H9 (cell line): ENCODE results near the gene DNAJC17. TPM values are rescaled to one million over a fixed set of nuclear protein-coding genes. Genes with fewer than 3 reads are reported as not detected.

Experiments used
- DNase-seq: peaks from one replicate; pipeline ENCODE4 v3.0.0-alpha.2; 2017
- H2AFZ ChIP-seq: one replicate; pipeline ENCODE4 v1.6.1; 2013; ENCODE audit warnings: mild to moderate bottlenecking, low read length, control low read depth, moderate library complexity
- H2AK5ac ChIP-seq: 2 replicates; pipeline ENCODE4 v1.6.1; 2013; ENCODE audit warnings: low read length, control low read depth, mixed read lengths; ENCODE audit not compliant: insufficient read length
- H2BK120ac ChIP-seq: one replicate; pipeline ENCODE4 v1.6.1; 2013; ENCODE audit warnings: low read depth, mild to moderate bottlenecking, low read length, control low read depth, inconsistent platforms; ENCODE audit not compliant: poor library complexity, severe bottlenecking
- H2BK12ac ChIP-seq: 2 replicates; pipeline ENCODE4 v1.6.1; 2013; ENCODE audit warnings: low read length, control low read depth, mixed read lengths, low read depth; ENCODE audit not compliant: insufficient read length
- H2BK15ac ChIP-seq: 2 replicates; pipeline ENCODE4 v1.6.1; 2013; ENCODE audit warnings: low read depth, low read length, control low read depth
- H2BK20ac ChIP-seq: one replicate; pipeline ENCODE4 v1.6.1; 2013; ENCODE audit warnings: low read depth, mild to moderate bottlenecking, low read length, control low read depth, inconsistent platforms; ENCODE audit not compliant: poor library complexity, severe bottlenecking
- H2BK5ac ChIP-seq: 2 replicates; pipeline ENCODE4 v1.6.1; 2013; ENCODE audit warnings: low read length, control low read depth, mixed read lengths; ENCODE audit not compliant: insufficient read length
- H3K14ac ChIP-seq: 2 replicates; pipeline ENCODE4 v1.6.1; 2013; ENCODE audit warnings: low read length, control low read depth; ENCODE audit not compliant: insufficient read depth
- H3K18ac ChIP-seq: 2 replicates; pipeline ENCODE4 v1.6.1; 2013; ENCODE audit warnings: low read depth, mild to moderate bottlenecking, mixed read lengths, low read length, control low read depth; ENCODE audit not compliant: insufficient read length
- H3K23ac ChIP-seq: 2 replicates; pipeline ENCODE4 v1.6.1; 2013; ENCODE audit warnings: low read length, control low read depth, mixed read lengths, low read depth; ENCODE audit not compliant: insufficient read length
- H3K23me2 ChIP-seq: 2 replicates; pipeline ENCODE4 v1.6.1; 2013; ENCODE audit warnings: low read depth, mild to moderate bottlenecking, mixed read lengths, low read length, control low read depth; ENCODE audit not compliant: insufficient read length, poor library complexity, severe bottlenecking
- H3K27ac ChIP-seq: 2 replicates; pipeline ENCODE4 v1.5.1; 2013; ENCODE audit warnings: low read length, control low read depth, mixed read lengths, low read depth; ENCODE audit not compliant: insufficient read length
- H3K27me3 ChIP-seq: 2 replicates; pipeline ENCODE4 v1.6.1; 2013; ENCODE audit warnings: low read length, control low read depth, inconsistent platforms; ENCODE audit not compliant: insufficient read depth
- H3K4ac ChIP-seq: 2 replicates; pipeline ENCODE4 v1.6.1; 2013; ENCODE audit warnings: low read depth, mild to moderate bottlenecking, control low read depth, inconsistent platforms, low read length, moderate library complexity
- H3K4me1 ChIP-seq: 2 replicates; pipeline ENCODE4 v1.6.1; 2013; ENCODE audit warnings: low read length, control low read depth, inconsistent platforms; ENCODE audit not compliant: insufficient read depth
- H3K4me2 ChIP-seq: 2 replicates; pipeline ENCODE4 v1.6.1; 2013; ENCODE audit warnings: low read length, control low read depth, mixed read lengths; ENCODE audit not compliant: insufficient read length, insufficient read depth
- H3K56ac ChIP-seq: 2 replicates; pipeline ENCODE4 v1.6.1; 2013; ENCODE audit warnings: low read depth, mild to moderate bottlenecking, mixed read lengths, low read length, control low read depth; ENCODE audit not compliant: insufficient read length
- H3K79me1 ChIP-seq: 2 replicates; pipeline ENCODE4 v1.6.1; 2013; ENCODE audit warnings: low read depth, mild to moderate bottlenecking, moderate library complexity, low read length, control low read depth, inconsistent platforms; ENCODE audit not compliant: insufficient read depth, poor library complexity, severe bottlenecking
- H3K79me2 ChIP-seq: 2 replicates; pipeline ENCODE4 v1.6.1; 2013; ENCODE audit warnings: low read length, control low read depth, inconsistent platforms; ENCODE audit not compliant: insufficient read depth
- H3K9ac ChIP-seq: 2 replicates; pipeline ENCODE4 v1.6.1; 2013; ENCODE audit warnings: low read length, control low read depth, mixed read lengths; ENCODE audit not compliant: insufficient read length; ENCODE audit errors: extremely low read depth
- H3K9me3 ChIP-seq: one replicate; pipeline ENCODE4 v1.6.1; 2013; ENCODE audit warnings: low read depth, low read length, inconsistent platforms; ENCODE audit not compliant: control insufficient read depth
- H3T11ph ChIP-seq: one replicate; pipeline ENCODE4 v1.6.1; 2013; ENCODE audit warnings: mild to moderate bottlenecking, low read length, control low read depth, inconsistent platforms
- H4K20me1 ChIP-seq: one replicate; pipeline ENCODE4 v1.6.1; 2013; ENCODE audit not compliant: control insufficient read depth, insufficient read length, insufficient read depth
- H4K5ac ChIP-seq: 2 replicates; pipeline ENCODE4 v1.6.1; 2013; ENCODE audit warnings: low read depth, mild to moderate bottlenecking, mixed read lengths, low read length, control low read depth; ENCODE audit not compliant: insufficient read length
- H4K8ac ChIP-seq: replicated peaks from 2 replicates; pipeline ENCODE4 v1.6.1; 2013; ENCODE audit warnings: low read length, control low read depth, mixed read lengths, low read depth; ENCODE audit not compliant: insufficient read length
- H4K91ac ChIP-seq: 2 replicates; pipeline ENCODE4 v1.6.1; 2013; ENCODE audit warnings: low read depth, mild to moderate bottlenecking, moderate library complexity, mixed read lengths, low read length, control low read depth; ENCODE audit not compliant: insufficient read length
- H3K27ac Mint-ChIP-seq, 3 experiments: 2 replicates in 2 of 3; 3 replicates in 1 of 3; pipeline ENCODE4 v1.8.0; 2020 to 2021; ENCODE audit warnings: mixed read lengths in 3 of 3, mild to moderate bottlenecking in 1 of 3, moderate library complexity in 1 of 3
- H3K27me3 Mint-ChIP-seq: 2 replicates; pipeline ENCODE4 v1.8.0; 2021; ENCODE audit warnings: low read depth, mild to moderate bottlenecking, moderate library complexity, mixed read lengths
- H3K36me3 Mint-ChIP-seq, 3 experiments: 2 replicates in 2 of 3; 3 replicates in 1 of 3; pipeline ENCODE4 v1.8.0; 2020 to 2021; ENCODE audit warnings: low read depth in 3 of 3, mixed read lengths in 3 of 3; ENCODE audit not compliant: insufficient read depth in 1 of 3
- H3K4me1 Mint-ChIP-seq, 2 experiments: 2 replicates each; pipeline ENCODE4 v1.8.0; 2020; ENCODE audit warnings: mixed read lengths in 2 of 2
- H3K4me3 Mint-ChIP-seq, 2 experiments: 2 replicates in 1 of 2; 3 replicates in 1 of 2; pipeline ENCODE4 v1.8.0; 2020 to 2021; ENCODE audit warnings: mild to moderate bottlenecking in 2 of 2, mixed read lengths in 2 of 2, moderate library complexity in 1 of 2
- H3K9me3 Mint-ChIP-seq, 2 experiments: 2 replicates in 1 of 2; 3 replicates in 1 of 2; pipeline ENCODE4 v1.8.0; 2020; ENCODE audit warnings: mild to moderate bottlenecking in 2 of 2, mixed read lengths in 2 of 2, moderate library complexity in 1 of 2
- CTCF ChIP-seq: fragments of 200-600 bp; sonication (generic); conservative IDR thresholded peaks from 3 replicates; pipeline ENCODE4 v1.8.0; 2021; ENCODE audit warnings: antibody characterized with exemption, mild to moderate bottlenecking
- WGBS: extraction: QIAGEN DNeasy Blood & Tissue Kit; methylation state at CpG from one replicate; pipeline ENCODE4 v1.1.7; 2013; ENCODE audit warnings: missing lambda C conversion rate, low lambda C conversion rate, mixed read lengths; ENCODE audit not compliant: insufficient read length; ENCODE audit errors: extremely low coverage; 5-methylcytosine and 5-hydroxymethylcytosine counted together
- total RNA-seq: library from RNA; stranded (reverse); gene quantifications from 2 replicates; pipeline ENCODE4 v1.2.1, GENCODE V29; 2021

Gene DNAJC17
- total RNA-seq, 1 experiment from 2014 or later, result 38.3 TPM

GRCh38 chr15:40808861-40809450, 1.7 kb upstream of the DNAJC17 start:
- H3K36me3 Mint-ChIP-seq, result peaks cover 0 to 14% (median 0%) of the 10 kb centered on the region in 3 experiments; a peak in 3 of 7 replicates
- Histone ChIP-seq H3K4me1 (peaks cover 3% of the 10 kb centered on the region), H4K91ac (no peak overlapping the region), H3K4me2 (no peak overlapping the region), H4K8ac (no peak overlapping the region), H3K18ac (no peak overlapping the region), H3K23me2 (peaks cover 4% of the 10 kb centered on the region), H4K20me1 (no peaks in the 10 kb centered on the region), H2BK5ac (no peak overlapping the region), H3K79me1 (no peaks in the 10 kb centered on the region), H2AFZ (no peak overlapping the region), H4K5ac (no peak overlapping the region), H3T11ph (no peak overlapping the region), H2BK15ac (no peak overlapping the region), H3K79me2 (no peaks in the 10 kb centered on the region), H2AK5ac (no peak overlapping the region), H3K9ac (no peak overlapping the region), H2BK20ac (no peak overlapping the region), H2BK120ac (no peak overlapping the region), H3K9me3 (no peaks in the 10 kb centered on the region), H3K4ac (no peak overlapping the region), H3K27ac (no peak overlapping the region), H3K56ac (no peak overlapping the region), H2BK12ac (no peak overlapping the region), H3K23ac (no peak overlapping the region), H3K14ac (no peak overlapping the region), H3K27me3 (no peaks in the 10 kb centered on the region)
- WGBS, result no CpG with 5 or more reads among the region's 8 CpGs
- H3K4me1 Mint-ChIP-seq, result peaks cover 16 to 17% of the 10 kb centered on the region in 2 experiments
- peak overlapping the region in 1 of 3 experiments; percentile 58; a peak in 2 of 7 replicates for H3K27ac Mint-ChIP-seq
- 0 out of 5 replicates have a peak overlapping the region, but pooled peaks of 1 of the 2 experiments have one; percentile 38 for H3K4me3 Mint-ChIP-seq
- DNase-seq, result no peak
- TF ChIP-seq CTCF, result no peak
- H3K27me3 Mint-ChIP-seq, result no peaks in the 10 kb centered on the region; the same call in 1 of the 2 replicates
- no peaks in the 10 kb centered on the region for H3K9me3 Mint-ChIP-seq
